Measurements from ENCODE around the gene PARD3. TPM values are rescaled to one million over a fixed set of nuclear protein-coding genes. Genes with fewer than 3 reads are reported as not detected.

PARD3 gene
- total and polyA plus RNA-seq, 2 experiments from 2014 or later: 47.2 to 59.7 TPM

DNA sequence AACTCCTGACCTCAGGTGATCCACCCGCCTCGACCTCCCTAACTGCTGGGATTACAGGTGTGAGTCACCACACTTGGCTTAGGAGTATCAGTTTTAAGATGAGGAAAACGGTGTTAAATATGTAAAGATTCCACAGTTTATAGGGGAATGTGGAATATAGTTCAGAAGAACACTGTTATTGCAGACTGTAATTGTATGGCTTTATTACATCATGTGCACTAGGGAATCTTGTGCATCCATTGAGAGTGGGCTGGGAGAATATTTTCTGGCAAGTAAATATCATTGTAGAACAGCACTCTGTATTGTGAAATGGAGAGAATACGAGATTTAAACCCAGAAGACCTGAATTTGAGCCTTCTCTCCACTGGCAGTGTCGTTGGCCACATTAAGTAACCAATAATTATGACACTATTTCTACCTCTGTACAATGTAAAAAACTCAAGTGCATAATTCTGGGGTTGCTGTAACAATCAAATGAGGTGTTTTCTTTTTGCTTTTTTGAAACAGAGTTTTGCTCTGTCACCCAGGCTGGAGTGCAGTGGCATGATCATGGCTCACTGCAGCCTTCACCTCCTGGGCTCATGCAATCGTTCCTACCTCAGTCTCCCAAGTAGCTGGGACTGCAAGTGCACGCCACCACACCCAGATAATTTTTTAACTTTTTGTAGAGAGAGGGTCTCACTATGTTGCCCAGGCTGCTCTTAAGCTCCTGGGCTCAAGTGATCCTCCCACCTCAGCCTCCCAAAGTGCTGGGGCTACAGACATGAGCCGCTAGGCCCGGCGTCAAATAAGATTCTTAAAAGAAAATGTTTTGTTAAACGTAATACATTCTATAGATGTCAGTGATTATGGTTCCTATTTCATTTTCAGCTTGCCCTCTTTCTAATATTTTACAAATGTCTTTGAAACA is 12.0 kb upstream of the PARD3 start:
- no peak for DNase-seq (ENCODE audit: low spot score)
- Histone ChIP-seq H3K79me2 (no peaks in the 10 kb centered on the region), H3K9me2 (replicated peaks; ENCODE audit: insufficient read depth) (no peaks in the 10 kb centered on the region), H2AFZ (no peak overlapping the region), H3K4me3 (no peak overlapping the region), H3K9me3 (ENCODE audit: low read depth) (no peaks in the 10 kb centered on the region), H3K36me3 (replicated peaks; ENCODE audit: insufficient read depth, low read depth) (no peaks in the 10 kb centered on the region), H3K4me1 (ENCODE audit: insufficient read depth) (no peaks in the 10 kb centered on the region), H3K27ac (no peak overlapping the region), H3K27me3 (no peaks in the 10 kb centered on the region), H3K4me2 (no peak overlapping the region), H4K20me1 (ENCODE audit: insufficient read depth, poor library complexity, severe bottlenecking) (no peaks in the 10 kb centered on the region)
- TF ChIP-seq, protein P1, sequence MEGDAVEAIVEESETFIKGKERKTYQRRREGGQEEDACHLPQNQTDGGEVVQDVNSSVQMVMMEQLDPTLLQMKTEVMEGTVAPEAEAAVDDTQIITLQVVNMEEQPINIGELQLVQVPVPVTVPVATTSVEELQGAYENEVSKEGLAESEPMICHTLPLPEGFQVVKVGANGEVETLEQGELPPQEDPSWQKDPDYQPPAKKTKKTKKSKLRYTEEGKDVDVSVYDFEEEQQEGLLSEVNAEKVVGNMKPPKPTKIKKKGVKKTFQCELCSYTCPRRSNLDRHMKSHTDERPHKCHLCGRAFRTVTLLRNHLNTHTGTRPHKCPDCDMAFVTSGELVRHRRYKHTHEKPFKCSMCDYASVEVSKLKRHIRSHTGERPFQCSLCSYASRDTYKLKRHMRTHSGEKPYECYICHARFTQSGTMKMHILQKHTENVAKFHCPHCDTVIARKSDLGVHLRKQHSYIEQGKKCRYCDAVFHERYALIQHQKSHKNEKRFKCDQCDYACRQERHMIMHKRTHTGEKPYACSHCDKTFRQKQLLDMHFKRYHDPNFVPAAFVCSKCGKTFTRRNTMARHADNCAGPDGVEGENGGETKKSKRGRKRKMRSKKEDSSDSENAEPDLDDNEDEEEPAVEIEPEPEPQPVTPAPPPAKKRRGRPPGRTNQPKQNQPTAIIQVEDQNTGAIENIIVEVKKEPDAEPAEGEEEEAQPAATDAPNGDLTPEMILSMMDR (IDR thresholded peaks at IDR 0.05; ENCODE audit: poor library complexity): no peak
- no peak for TF ChIP-seq EZH2phosphoT487 (IDR thresholded peaks at IDR 0.05; ENCODE audit: low read depth, severe bottlenecking, unreplicated experiment)
- 88% methylated on average over 11 of the region's 11 CpGs for WGBS (ENCODE audit: low lambda C conversion rate, missing lambda C conversion rate)

DNA sequence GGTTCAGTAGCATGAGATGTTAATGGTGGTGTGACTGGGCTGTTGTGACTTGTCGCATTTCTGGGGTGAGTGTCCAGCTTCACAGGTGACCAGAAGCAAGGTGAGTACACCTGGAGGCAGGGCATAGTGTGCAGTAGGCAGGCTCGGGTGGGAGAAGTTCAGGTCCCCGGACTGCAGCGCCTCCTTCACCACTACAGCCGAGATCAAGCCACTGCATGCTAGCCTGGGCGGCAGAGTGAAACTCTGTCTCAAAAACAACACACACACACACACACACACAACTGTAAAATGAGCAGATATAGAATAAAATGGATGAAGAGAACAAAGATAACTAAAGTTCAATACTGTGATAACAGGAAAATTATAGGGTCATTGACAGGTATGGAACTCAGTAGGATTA is 11.1 kb upstream of the PARD3 start:
- Histone ChIP-seq H3K4me3 (no peak overlapping the region), H3K79me2 (no peaks in the 10 kb centered on the region), H3K9me2 (replicated peaks; ENCODE audit: insufficient read depth) (no peaks in the 10 kb centered on the region), H3K27ac (no peak overlapping the region), H2AFZ (no peak overlapping the region), H3K4me1 (ENCODE audit: insufficient read depth) (no peaks in the 10 kb centered on the region), H4K20me1 (ENCODE audit: insufficient read depth, poor library complexity, severe bottlenecking) (no peaks in the 10 kb centered on the region), H3K36me3 (replicated peaks; ENCODE audit: insufficient read depth, low read depth) (no peaks in the 10 kb centered on the region), H3K27me3 (no peaks in the 10 kb centered on the region), H3K4me2 (no peak overlapping the region), H3K9me3 (ENCODE audit: low read depth) (no peaks in the 10 kb centered on the region)
- DNase-seq (ENCODE audit: low spot score): no peak
- 70% methylated on average over 6 of the region's 6 CpGs for WGBS (ENCODE audit: low lambda C conversion rate, missing lambda C conversion rate)
- TF ChIP-seq, protein P1 (IDR thresholded peaks at IDR 0.05; ENCODE audit: poor library complexity): no peak
- no peak for TF ChIP-seq EZH2phosphoT487 (IDR thresholded peaks at IDR 0.05; ENCODE audit: low read depth, severe bottlenecking, unreplicated experiment)
- no peak for TF ChIP-seq EZH2 (IDR thresholded peaks at IDR 0.05; ENCODE audit: borderline replicate concordance)

GRCh38 chr10:34825414-34825813 is 10.3 kb upstream of the PARD3 start:
- no peak overlapping the region for H3K4me2 ChIP-seq
- H3K27me3 ChIP-seq: no peaks in the 10 kb centered on the region
- no peak for DNase-seq (ENCODE audit: low spot score)
- TF ChIP-seq EZH2phosphoT487 (IDR thresholded peaks at IDR 0.05; ENCODE audit: low read depth, severe bottlenecking, unreplicated experiment): no peak
- no peak for TF ChIP-seq EZH2 (IDR thresholded peaks at IDR 0.05; ENCODE audit: borderline replicate concordance)
- TF ChIP-seq, protein P1 (IDR thresholded peaks at IDR 0.05; ENCODE audit: poor library complexity): no peak
- no peaks in the 10 kb centered on the region for H3K36me3 ChIP-seq (replicated peaks; ENCODE audit: insufficient read depth, low read depth)
- H2AFZ ChIP-seq: no peak overlapping the region
- WGBS (ENCODE audit: low lambda C conversion rate, missing lambda C conversion rate): 57% methylated on average over 2 of the region's 2 CpGs
- no peaks in the 10 kb centered on the region for H3K4me1 ChIP-seq (ENCODE audit: insufficient read depth)
- H3K27ac ChIP-seq: no peak overlapping the region
- no peak overlapping the region for H3K4me3 ChIP-seq
- no peaks in the 10 kb centered on the region for H3K9me2 ChIP-seq (replicated peaks; ENCODE audit: insufficient read depth)
- H4K20me1 ChIP-seq (ENCODE audit: insufficient read depth, poor library complexity, severe bottlenecking): no peaks in the 10 kb centered on the region
- H3K9me3 ChIP-seq (ENCODE audit: low read depth): no peaks in the 10 kb centered on the region
- H3K79me2 ChIP-seq: no peaks in the 10 kb centered on the region
